HCT116 (cell line): Measurements from ENCODE around the gene COX5B. TPM values are rescaled to one million over a fixed set of nuclear protein-coding genes. Genes with fewer than 3 reads are reported as not detected.

Source experiments
- ATAC-seq: fragments of 200-7000 bp; cut with Tn5 transposase; 2 replicates; pipeline ENCODE4 v1.9.1; 2020; ENCODE audit warnings: mild to moderate bottlenecking, moderate library complexity
- BruUV-seq: library from RNA; stranded (reverse); fragments of 400-500 nt; replicated peaks from 2 replicates; lab custom pipeline; 2021; lab: Mats Ljungman, UMichigan
- CTCF ChIA-PET: fragments of 300-600 bp; sonication (Branson Sonifier 250); formaldehyde crosslinking; loops from one replicate; lab custom pipeline; 2021; ENCODE audit warnings: antibody characterized with exemption; lab: Charles Lee
- POLR2A ChIA-PET: fragments of 300-600, 350-600 bp; sonication (Branson Sonifier 250); formaldehyde crosslinking; loops from one replicate; lab custom pipeline; 2021; ENCODE audit warnings: antibody characterized with exemption; lab: Charles Lee
- RAD21 ChIA-PET, 2 experiments: fragments of 300-600 bp; sonication (Branson Sonifier 250); formaldehyde crosslinking; loops; one replicate each; lab custom pipeline; 2023; ENCODE audit warnings: low total read pairs in 2 of 2; ENCODE audit not compliant: uncharacterized antibody in 2 of 2, unreplicated experiment in 2 of 2, low non-redundant PET in 1 of 2; lab: Charles Lee
- DNase-seq: peaks from one replicate; pipeline ENCODE4 v3.0.0-alpha.2; 2010; ENCODE audit warnings: low read depth, low spot score
- H2AFZ ChIP-seq: fragments of 200-600 bp; shearing (Covaris generic), sonication (generic); 2 replicates; pipeline ENCODE4 v1.6.1; 2017; ENCODE audit warnings: low read depth, mixed run types, mixed read lengths, antibody characterized with exemption, low read length; ENCODE audit not compliant: poor library complexity, severe bottlenecking
- H3K27ac ChIP-seq: 2 replicates; pipeline ENCODE4 v1.5.1; 2012; ENCODE audit warnings: low read depth, low read length
- H3K27me3 ChIP-seq: fragments of 200-600 bp; sonication (generic); 2 replicates; pipeline ENCODE4 v1.6.1; 2016; ENCODE audit warnings: mixed run types, low read length, mixed read lengths; ENCODE audit not compliant: insufficient read depth
- H3K36me3 ChIP-seq, 2 experiments: fragments of 200-500 bp in 1 of 2; fragments of 200-600 bp in 1 of 2; sonication (Bioruptor generic) in 1 of 2; sonication (generic) in 1 of 2; 2 replicates each; pipeline versions ENCODE4 v1.5.1 to v1.6.1; 2014 to 2016; ENCODE audit warnings: low read length in 2 of 2, inconsistent platforms in 1 of 2, mixed read lengths in 1 of 2, mixed run types in 1 of 2; ENCODE audit not compliant: insufficient read depth in 2 of 2, control insufficient read depth in 1 of 2
- H3K4me1 ChIP-seq, 2 experiments: fragments of 200-600 bp in 1 of 2; sonication (generic) in 1 of 2; 2 replicates each; pipeline versions ENCODE4 v1.5.1 to v1.6.1; 2012 to 2017; ENCODE audit warnings: low read length in 2 of 2, inconsistent platforms in 1 of 2, mild to moderate bottlenecking in 1 of 2, mixed read lengths in 1 of 2, mixed run types in 1 of 2, moderate library complexity in 1 of 2; ENCODE audit not compliant: insufficient read depth in 2 of 2, control insufficient read depth in 1 of 2
- H3K4me2 ChIP-seq: fragments of 200-600 bp; sonication (generic); 2 replicates; pipeline ENCODE4 v1.6.1; 2017; ENCODE audit warnings: mixed run types, low read length, mixed read lengths
- H3K4me3 ChIP-seq, 2 experiments: fragments of 200-600 bp in 1 of 2; sonication (generic) in 1 of 2; replicated peaks in 1 of 2; 2 replicates each; pipeline ENCODE4 v1.5.1; 2011 to 2016; ENCODE audit warnings: low read length in 2 of 2, control low read depth in 1 of 2, low read depth in 1 of 2, mild to moderate bottlenecking in 1 of 2, mixed read lengths in 1 of 2, mixed run types in 1 of 2
- H3K79me2 ChIP-seq: fragments of 200-600 bp; sonication (generic); 2 replicates; pipeline ENCODE4 v1.6.1; 2017; ENCODE audit warnings: mild to moderate bottlenecking, mixed run types, low read length, moderate library complexity, mixed read lengths; ENCODE audit not compliant: insufficient read depth
- H3K9ac ChIP-seq: fragments of 200-600 bp; sonication (generic); 2 replicates; pipeline ENCODE4 v1.6.1; 2016; ENCODE audit warnings: low read length, mixed read lengths
- H3K9me2 ChIP-seq: fragments of 200-600 bp; sonication (generic), shearing (Covaris generic); 2 replicates; pipeline ENCODE4 v1.6.1; 2017; ENCODE audit warnings: mixed run types, mild to moderate bottlenecking, moderate library complexity; ENCODE audit not compliant: insufficient read depth
- H3K9me3 ChIP-seq, 2 experiments: fragments of 200-500 bp in 1 of 2; fragments of 200-600 bp in 1 of 2; sonication (Bioruptor generic) in 1 of 2; sonication (generic) in 1 of 2; 2 replicates each; pipeline ENCODE4 v1.6.1; 2014 to 2017; ENCODE audit warnings: low read length in 2 of 2, mixed read lengths in 2 of 2, inconsistent platforms in 1 of 2, low read depth in 1 of 2, mild to moderate bottlenecking in 1 of 2, mixed run types in 1 of 2, moderate library complexity in 1 of 2; ENCODE audit not compliant: control insufficient read depth in 1 of 2, insufficient read depth in 1 of 2
- H4K20me1 ChIP-seq: fragments of 200-600 bp; sonication (generic), shearing (Covaris generic); 2 replicates; pipeline ENCODE4 v1.6.1; 2017; ENCODE audit warnings: mixed run types, mild to moderate bottlenecking, moderate library complexity; ENCODE audit not compliant: insufficient read depth
- CTCF ChIP-seq, 3 experiments: fragments of 200-600 bp in 1 of 3; sonication (generic) in 1 of 3; IDR thresholded peaks in 2 of 3; conservative IDR thresholded peaks in 1 of 3; 2 replicates each; pipeline ENCODE4 v1.5.1; 2012 to 2017; ENCODE audit warnings: low read depth in 2 of 3, low read length in 2 of 3, antibody characterized with exemption in 1 of 3, borderline replicate concordance in 1 of 3, control low read depth in 1 of 3, mild to moderate bottlenecking in 1 of 3, mixed read lengths in 1 of 3, mixed run types in 1 of 3, moderate library complexity in 1 of 3; ENCODE audit not compliant: insufficient read depth in 1 of 3
- EGR1 ChIP-seq: IDR thresholded peaks from 2 replicates; pipeline ENCODE4 v1.6.1; 2012; ENCODE audit warnings: low read depth
- MAX ChIP-seq: IDR thresholded peaks from 2 replicates; pipeline ENCODE4 v1.6.1; 2012
- POLR2AphosphoS5 ChIP-seq: IDR thresholded peaks from 2 replicates; pipeline ENCODE4 v1.6.1; 2011; ENCODE audit warnings: mild to moderate bottlenecking, low read depth, low read length, moderate library complexity
- RAD21 ChIP-seq: IDR thresholded peaks from 2 replicates; pipeline ENCODE4 v1.6.1; 2012; ENCODE audit warnings: low read depth, mild to moderate bottlenecking
- SRF ChIP-seq: IDR thresholded peaks from 2 replicates; pipeline ENCODE4 v1.6.1; 2012; ENCODE audit warnings: low read depth
- YY1 ChIP-seq: IDR thresholded peaks from 2 replicates; pipeline ENCODE4 v1.6.1; 2011; ENCODE audit warnings: low read length, low read depth, moderate library complexity, mild to moderate bottlenecking; ENCODE audit not compliant: insufficient replicate concordance; ENCODE audit errors: extremely low read depth
- intact Hi-C: fragments of 100-400 bp; cut with micrococcal nuclease; formaldehyde crosslinking; loops from 2 replicates; pipeline ENCODE4 v1.10.0; 2022
- total RNA-seq: library from RNA; stranded (reverse); gene quantifications from one replicate; pipeline ENCODE4 v1.2.1, GENCODE V29; 2021; ENCODE audit not compliant: unreplicated experiment

COX5B gene
- total RNA-seq, 1 experiment from 2014 or later = 283 TPM

GRCh38 chr2:97651114-97651513 is 5.3 kb downstream of the COX5B start:
- Histone ChIP-seq H3K4me2 (no peak overlapping the region), H3K9me3 (no peaks in the 10 kb centered on the region), H4K20me1 (no peaks in the 10 kb centered on the region), H3K27me3 (no peaks in the 10 kb centered on the region), H3K4me1 (peaks cover 0 to 8% of the 10 kb centered on the region in 2 experiments; a peak in 2 of 4 replicates), H3K4me3 (no peak overlapping the region), H2AFZ (no peak overlapping the region), H3K36me3 (peaks cover 22 to 25% of the 10 kb centered on the region in 2 experiments; a peak in 3 of 4 replicates), H3K9me2 (no peaks in the 10 kb centered on the region), H3K27ac (no peak overlapping the region), H3K79me2 (peaks cover 18% of the 10 kb centered on the region), H3K9ac (no peak overlapping the region)
- no peak for TF ChIP-seq RAD21
- TF ChIP-seq CTCF (IDR thresholded peaks at IDR 0.05 in 2 of 3, conservative IDR thresholded peaks at IDR 0.05 in 1 of 3; ENCODE audit: borderline replicate concordance in 1 of 3, insufficient read depth in 1 of 3, low read depth in 2 of 3, low read length in 2 of 3) = no peak
- no peak for TF ChIP-seq EGR1
- TF ChIP-seq YY1 = no peak
- CTCF ChIA-PET = interaction anchor here (1.7 kb wide), 1 partner anchor 13 kb away, joined by 7 read pairs; the partner anchor contains the start of gene ACTR1B
- no peak for ATAC-seq
- no peak for DNase-seq
- RAD21 ChIA-PET = no interaction called here
- no TSS peak for BruUV-seq
- intact Hi-C loops = no loop called here
- POLR2A ChIA-PET = interaction anchor here (1.4 kb wide), 1 partner anchor 13 kb away, joined by 5 read pairs; the partner anchor contains the start of gene ACTR1B

DNA sequence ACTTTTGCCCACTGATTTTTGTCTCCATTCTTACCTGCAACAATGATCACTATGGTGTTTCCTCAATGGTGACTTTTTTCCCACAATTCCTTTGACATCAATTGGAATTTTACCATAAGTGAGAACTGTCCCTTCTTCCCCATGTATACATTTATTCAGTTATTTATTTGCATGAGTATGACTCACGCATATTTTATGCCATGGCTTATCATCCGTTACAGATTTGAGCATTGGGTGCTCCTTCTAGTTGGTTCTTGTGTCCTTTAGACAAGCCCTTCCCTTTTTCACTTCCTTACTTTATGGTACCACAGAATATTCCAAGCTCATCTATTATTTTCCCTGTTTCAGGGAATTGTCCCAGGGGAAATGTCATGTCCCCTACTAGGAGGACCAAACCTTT is 7.6 kb downstream of the COX5B start:
- H3K4me3 ChIP-seq = no peak overlapping the region
- ATAC-seq (no peak), DNase-seq (no peak)
- no peak overlapping the region for H2AFZ ChIP-seq
- no peaks in the 10 kb centered on the region for H4K20me1 ChIP-seq
- no peaks in the 10 kb centered on the region for H3K79me2 ChIP-seq
- no peaks in the 10 kb centered on the region for H3K27me3 ChIP-seq
- TF ChIP-seq SRF = no peak
- TF ChIP-seq POLR2AphosphoS5 = no peak
- TF ChIP-seq MAX = no peak
- intact Hi-C loops = no loop called here
- H3K4me2 ChIP-seq = no peak overlapping the region
- RAD21 ChIA-PET = no interaction called here
- POLR2A ChIA-PET = interaction anchor here (1.0 kb wide), 1 partner anchor 11 kb away, joined by 5 read pairs; the partner anchor contains the start of gene ACTR1B
- CTCF ChIA-PET = no interaction called here
- H3K27ac ChIP-seq = no peak overlapping the region
- no peaks in the 10 kb centered on the region; a peak in 1 of 4 replicates for H3K4me1 ChIP-seq
- H3K9me2 ChIP-seq = no peaks in the 10 kb centered on the region
- BruUV-seq = no TSS peak
- no peaks in the 10 kb centered on the region for H3K9me3 ChIP-seq
- peaks cover 8 to 11% of the 10 kb centered on the region in 2 experiments; a peak in 3 of 4 replicates for H3K36me3 ChIP-seq
- no peak overlapping the region for H3K9ac ChIP-seq
